GM12864 (cell line): Measurements from ENCODE around the gene PRKAG2.

Experiments
- DNase-seq: peaks from one replicate; pipeline ENCODE4 v3.0.0-alpha.2; 2011; ENCODE audit warnings: low read depth
- H3K4me3 ChIP-seq: 2 replicates; pipeline ENCODE4 v1.5.1; 2011; ENCODE audit warnings: mild to moderate bottlenecking, low read depth, low read length, control low read depth
- TF ChIP-seq, protein P1 (sequence below): IDR thresholded peaks from 2 replicates; pipeline ENCODE4 v1.5.1; 2011; ENCODE audit warnings: low read depth, mild to moderate bottlenecking, moderate library complexity, low read length, control low read depth, inconsistent platforms; ENCODE audit errors: missing control alignments

PRKAG2 gene

DNA sequence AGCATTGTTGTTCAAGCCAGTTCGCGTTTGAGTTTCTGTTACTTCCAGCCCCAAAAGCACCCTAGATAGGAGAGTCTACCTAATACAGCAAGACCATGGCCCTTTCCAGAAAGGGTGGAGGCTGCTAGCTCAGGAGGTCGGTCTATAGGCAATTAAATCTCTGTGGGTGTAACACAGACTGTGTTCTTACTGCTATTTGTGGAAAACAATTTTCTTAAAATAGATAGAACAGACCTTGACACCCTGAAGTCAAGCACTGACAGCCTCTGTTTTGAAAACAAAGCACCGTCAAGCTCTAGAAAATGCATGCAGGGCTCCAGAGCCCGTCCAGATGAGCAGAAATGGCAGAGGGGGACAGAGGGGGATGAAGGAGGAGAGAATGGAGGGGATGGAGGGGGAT is 156.6 kb downstream of the PRKAG2 start:
- TF ChIP-seq, protein P1, sequence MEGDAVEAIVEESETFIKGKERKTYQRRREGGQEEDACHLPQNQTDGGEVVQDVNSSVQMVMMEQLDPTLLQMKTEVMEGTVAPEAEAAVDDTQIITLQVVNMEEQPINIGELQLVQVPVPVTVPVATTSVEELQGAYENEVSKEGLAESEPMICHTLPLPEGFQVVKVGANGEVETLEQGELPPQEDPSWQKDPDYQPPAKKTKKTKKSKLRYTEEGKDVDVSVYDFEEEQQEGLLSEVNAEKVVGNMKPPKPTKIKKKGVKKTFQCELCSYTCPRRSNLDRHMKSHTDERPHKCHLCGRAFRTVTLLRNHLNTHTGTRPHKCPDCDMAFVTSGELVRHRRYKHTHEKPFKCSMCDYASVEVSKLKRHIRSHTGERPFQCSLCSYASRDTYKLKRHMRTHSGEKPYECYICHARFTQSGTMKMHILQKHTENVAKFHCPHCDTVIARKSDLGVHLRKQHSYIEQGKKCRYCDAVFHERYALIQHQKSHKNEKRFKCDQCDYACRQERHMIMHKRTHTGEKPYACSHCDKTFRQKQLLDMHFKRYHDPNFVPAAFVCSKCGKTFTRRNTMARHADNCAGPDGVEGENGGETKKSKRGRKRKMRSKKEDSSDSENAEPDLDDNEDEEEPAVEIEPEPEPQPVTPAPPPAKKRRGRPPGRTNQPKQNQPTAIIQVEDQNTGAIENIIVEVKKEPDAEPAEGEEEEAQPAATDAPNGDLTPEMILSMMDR, result no peak
- no peak overlapping the region for H3K4me3 ChIP-seq
- DNase-seq, result no peak

DNA sequence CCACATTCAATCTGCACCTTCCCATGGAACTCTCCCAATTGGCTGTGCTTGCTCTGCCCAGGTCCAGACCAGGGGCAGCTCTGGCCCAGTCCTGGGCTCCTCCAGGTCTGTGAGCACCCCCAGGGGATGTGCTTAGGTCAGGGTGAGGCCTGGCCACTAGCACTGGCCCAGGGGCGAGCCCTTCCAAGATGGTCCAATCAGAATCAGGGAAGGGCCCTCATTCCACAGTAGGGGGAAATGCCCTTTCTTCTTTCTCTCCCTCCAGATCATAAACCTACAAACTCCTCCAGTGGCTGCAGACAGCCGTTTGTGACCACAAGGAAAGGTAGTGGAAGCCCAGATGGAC is 157.0 kb downstream of the PRKAG2 start:
- TF ChIP-seq, protein P1, result no peak
- no peak overlapping the region for H3K4me3 ChIP-seq
- no peak for DNase-seq

GRCh38 chr7:151719031-151719896 is 157.7 kb downstream of the PRKAG2 start:
- DNase-seq, result no peak
- H3K4me3 ChIP-seq, result no peak overlapping the region
- TF ChIP-seq, protein P1, result no peak

GRCh38 chr7:151717918-151718317 is 159.0 kb downstream of the PRKAG2 start:
- no peak for DNase-seq
- TF ChIP-seq, protein P1, result no peak
- no peak overlapping the region for H3K4me3 ChIP-seq

GRCh38 chr7:151717415-151717814 is 159.5 kb downstream of the PRKAG2 start:
- TF ChIP-seq, protein P1, result no peak
- no peak for DNase-seq
- no peak overlapping the region for H3K4me3 ChIP-seq

DNA sequence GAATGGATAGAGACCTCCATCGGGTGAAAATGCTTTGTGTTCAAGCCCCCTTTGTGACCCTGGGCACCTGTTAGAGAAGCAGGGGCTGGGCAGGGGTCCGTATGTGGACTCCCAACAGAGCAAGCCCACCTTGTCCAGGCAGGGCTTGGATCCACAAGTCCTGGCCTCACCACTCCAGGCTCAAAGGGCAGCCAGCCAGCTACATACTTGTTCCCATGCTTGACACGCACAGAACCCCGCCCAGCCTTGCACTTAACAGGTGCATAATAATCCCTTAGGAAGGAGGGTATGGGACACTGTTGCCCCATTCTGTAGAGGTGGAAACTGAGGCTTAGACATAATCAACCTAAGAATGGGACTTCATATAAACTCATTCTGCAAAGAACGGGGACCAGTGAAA is 160.6 kb downstream of the PRKAG2 start:
- H3K4me3 ChIP-seq, result no peak overlapping the region
- DNase-seq, result no peak
- TF ChIP-seq, protein P1, result no peak
